Prostate gland (tissue), 2 donors: Measurements from ENCODE around the gene TOB1.

Source experiments
- POLR2A ChIP-seq: fragments of 450-650 bp; IDR thresholded peaks from one replicate; pipeline ENCODE4 v1.6.1; 2016; ENCODE audit warnings: antibody characterized with exemption, mild to moderate bottlenecking
- TF ChIP-seq, protein P1 (sequence below), 4 experiments: fragments of 200-600 bp in 2 of 4; fragments of 450-650 bp in 2 of 4; sonication (generic) in 2 of 4; IDR thresholded peaks; 1 replicate in 3 of 4; 2 replicates in 1 of 4; pipeline ENCODE4 v1.5.1; 2016 to 2019; ENCODE audit warnings: antibody characterized with exemption in 4 of 4, mild to moderate bottlenecking in 2 of 4, moderate library complexity in 2 of 4

DNA sequence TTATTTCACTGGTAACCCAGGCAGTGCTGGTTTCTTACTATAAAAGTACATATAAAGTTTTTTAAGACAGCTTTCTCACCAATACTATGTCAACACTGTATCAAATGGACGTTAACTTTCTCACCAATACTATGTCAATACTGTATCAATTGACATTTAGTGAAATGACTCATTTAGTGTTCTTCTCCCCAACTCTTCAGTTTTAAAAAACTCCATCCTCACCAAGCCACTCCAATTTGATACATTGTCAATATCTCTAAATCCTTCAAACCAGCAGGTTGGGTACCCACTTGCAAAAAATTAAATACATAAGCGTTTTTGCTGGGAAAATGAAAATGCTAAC is 4.8 kb downstream of the TOB1 start:
- TF ChIP-seq, protein P1, sequence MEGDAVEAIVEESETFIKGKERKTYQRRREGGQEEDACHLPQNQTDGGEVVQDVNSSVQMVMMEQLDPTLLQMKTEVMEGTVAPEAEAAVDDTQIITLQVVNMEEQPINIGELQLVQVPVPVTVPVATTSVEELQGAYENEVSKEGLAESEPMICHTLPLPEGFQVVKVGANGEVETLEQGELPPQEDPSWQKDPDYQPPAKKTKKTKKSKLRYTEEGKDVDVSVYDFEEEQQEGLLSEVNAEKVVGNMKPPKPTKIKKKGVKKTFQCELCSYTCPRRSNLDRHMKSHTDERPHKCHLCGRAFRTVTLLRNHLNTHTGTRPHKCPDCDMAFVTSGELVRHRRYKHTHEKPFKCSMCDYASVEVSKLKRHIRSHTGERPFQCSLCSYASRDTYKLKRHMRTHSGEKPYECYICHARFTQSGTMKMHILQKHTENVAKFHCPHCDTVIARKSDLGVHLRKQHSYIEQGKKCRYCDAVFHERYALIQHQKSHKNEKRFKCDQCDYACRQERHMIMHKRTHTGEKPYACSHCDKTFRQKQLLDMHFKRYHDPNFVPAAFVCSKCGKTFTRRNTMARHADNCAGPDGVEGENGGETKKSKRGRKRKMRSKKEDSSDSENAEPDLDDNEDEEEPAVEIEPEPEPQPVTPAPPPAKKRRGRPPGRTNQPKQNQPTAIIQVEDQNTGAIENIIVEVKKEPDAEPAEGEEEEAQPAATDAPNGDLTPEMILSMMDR (IDR thresholded peaks at IDR 0.05) = no peak
- TF ChIP-seq POLR2A = no peak
